Tibial nerve (tissue), 4 donors: Measurements from ENCODE around the gene SOX12. TPM values are rescaled to one million over a fixed set of nuclear protein-coding genes. Genes with fewer than 3 reads are reported as not detected.

ENCODE experiments used
- DNase-seq, 2 donors: peaks; one replicate each; pipeline ENCODE4 v3.0.0-alpha.2; 2019; ENCODE audit warnings: low spot score in 2 of 2
- H3K27ac ChIP-seq, 4 donors: fragments of 200-600 bp; sonication (generic) in 3 of 4; one replicate each; pipeline ENCODE4 v1.5.1; 2017 to 2019; ENCODE audit warnings: mild to moderate bottlenecking in 1 of 4
- H3K27me3 ChIP-seq, 2 donors: fragments of 200-600 bp; sonication (generic) in 1 of 2; one replicate each; pipeline versions ENCODE4 v1.5.1 to v1.6.0; 2017 to 2019
- H3K36me3 ChIP-seq, 3 donors: fragments of 200-600 bp; sonication (generic); one replicate each; pipeline ENCODE4 v1.5.1; 2018 to 2019
- H3K4me1 ChIP-seq, 4 donors: fragments of 200-600 bp; sonication (generic) in 3 of 4; one replicate each; pipeline ENCODE4 v1.5.1; 2017 to 2019
- H3K4me3 ChIP-seq, 4 donors: fragments of 200-600 bp; sonication (generic) in 3 of 4; one replicate each; pipeline ENCODE4 v1.5.1; 2017 to 2019; ENCODE audit warnings: mild to moderate bottlenecking in 1 of 4, moderate library complexity in 1 of 4
- H3K9me3 ChIP-seq, 4 donors: fragments of 200-600 bp; sonication (generic) in 3 of 4; one replicate each; pipeline ENCODE4 v1.5.1; 2017 to 2019
- CTCF ChIP-seq, 5 experiments: fragments of 200-600 bp in 3 of 5; fragments of 450-650 bp in 2 of 5; sonication (generic) in 3 of 5; IDR thresholded peaks; one replicate each; pipeline ENCODE4 v1.5.1; 2016 to 2019; ENCODE audit warnings: antibody characterized with exemption in 5 of 5, mild to moderate bottlenecking in 3 of 5, moderate library complexity in 2 of 5
- EP300 ChIP-seq, 2 donors: sonication (generic); formaldehyde crosslinking; IDR thresholded peaks; one replicate each; pipeline ENCODE4 v1.6.1; 2017; ENCODE audit warnings: antibody characterized with exemption in 2 of 2, mild to moderate bottlenecking in 1 of 2
- POLR2A ChIP-seq, 2 donors: fragments of 450-650 bp; IDR thresholded peaks; one replicate each; pipeline ENCODE4 v1.6.1; 2017; ENCODE audit warnings: antibody characterized with exemption in 2 of 2, mild to moderate bottlenecking in 2 of 2, moderate library complexity in 2 of 2
- WGBS, 2 donors: methylation state at CpG; one replicate each; pipeline ENCODE4 v1.1.5; 2018; 5-methylcytosine and 5-hydroxymethylcytosine counted together
- total RNA-seq, 4 donors: library from RNA; depleted of rRNA; stranded (reverse); fragments of >200 nt; gene quantifications; one replicate each; pipeline ENCODE4 v1.1.0, GENCODE V29; 2016

The SOX12 gene
- total RNA-seq, 4 donors from 2014 or later: 4.6 to 9.8 (median 8.6) TPM

DNA sequence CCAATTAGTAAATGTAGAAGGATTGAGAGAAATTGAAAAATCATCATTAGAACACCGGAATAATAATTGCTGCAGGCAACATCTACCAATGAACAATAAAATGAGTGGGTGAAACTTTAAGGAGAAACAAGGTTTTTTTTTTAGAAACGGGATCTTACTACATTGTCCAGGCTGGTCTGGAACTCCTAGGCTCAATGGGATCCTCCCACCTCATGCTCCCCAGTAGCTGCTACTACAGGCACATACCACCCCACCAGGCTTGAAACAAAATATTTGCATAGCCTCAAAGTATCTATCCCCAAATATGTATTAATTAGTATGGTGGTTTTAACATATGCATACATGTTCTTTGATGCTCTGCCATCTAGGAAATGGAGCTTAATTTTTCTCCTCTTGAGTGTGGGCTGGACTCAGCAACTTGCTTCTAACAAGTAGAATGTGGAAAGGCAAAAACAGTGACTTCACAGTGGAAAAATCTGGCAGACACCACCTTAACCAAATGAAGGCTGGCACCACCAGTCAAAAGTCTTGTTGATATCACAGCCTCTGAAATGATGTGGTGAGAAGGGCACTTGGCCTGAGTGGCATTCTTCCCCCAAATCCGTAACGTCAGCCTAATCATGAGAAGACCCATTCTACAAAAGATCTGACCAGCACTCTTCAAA is 33.7 kb downstream of the SOX12 start:
- Histone ChIP-seq H3K36me3 (peaks cover 0 to under 1% (median 0%) of the 10 kb centered on the region in 3 donors), H3K4me3 (no peak overlapping the region), H3K4me1 (peaks cover 0 to 33% (median 0%) of the 10 kb centered on the region in 4 donors), H3K9me3 (no peaks in the 10 kb centered on the region), H3K27ac (peak overlapping the region in 1 of 4 donors; percentile 54), H3K27me3 (no peaks in the 10 kb centered on the region)
- DNase-seq: no peak
- WGBS, 2 donors: 63 to 65% methylated on average over 4 of the region's 4 CpGs
- TF ChIP-seq CTCF (IDR thresholded peaks at IDR 0.05) (no peak), EP300 (IDR thresholded peaks at IDR 0.05) (no peak), POLR2A (IDR thresholded peaks at IDR 0.05) (no peak)

- no peaks in the 10 kb centered on the region for H3K9me3 ChIP-seq
- 83 to 91% methylated on average over 8 of the region's 8 CpGs for WGBS, 2 donors
- H3K36me3 ChIP-seq: no peaks in the 10 kb centered on the region
- H3K27ac ChIP-seq: peak overlapping the region in 1 of 4 donors; percentile 63
- H3K4me1 ChIP-seq: peaks cover 0 to 26% (median 0%) of the 10 kb centered on the region in 4 donors
- DNase-seq: no peak
- no peaks in the 10 kb centered on the region for H3K27me3 ChIP-seq
- H3K4me3 ChIP-seq: no peak overlapping the region
- TF ChIP-seq CTCF (IDR thresholded peaks at IDR 0.05) (no peak), POLR2A (IDR thresholded peaks at IDR 0.05) (no peak), EP300 (IDR thresholded peaks at IDR 0.05) (no peak)
Observed at GRCh38 chr20:361561-361960, 36.2 kb downstream of the SOX12 start.

DNA sequence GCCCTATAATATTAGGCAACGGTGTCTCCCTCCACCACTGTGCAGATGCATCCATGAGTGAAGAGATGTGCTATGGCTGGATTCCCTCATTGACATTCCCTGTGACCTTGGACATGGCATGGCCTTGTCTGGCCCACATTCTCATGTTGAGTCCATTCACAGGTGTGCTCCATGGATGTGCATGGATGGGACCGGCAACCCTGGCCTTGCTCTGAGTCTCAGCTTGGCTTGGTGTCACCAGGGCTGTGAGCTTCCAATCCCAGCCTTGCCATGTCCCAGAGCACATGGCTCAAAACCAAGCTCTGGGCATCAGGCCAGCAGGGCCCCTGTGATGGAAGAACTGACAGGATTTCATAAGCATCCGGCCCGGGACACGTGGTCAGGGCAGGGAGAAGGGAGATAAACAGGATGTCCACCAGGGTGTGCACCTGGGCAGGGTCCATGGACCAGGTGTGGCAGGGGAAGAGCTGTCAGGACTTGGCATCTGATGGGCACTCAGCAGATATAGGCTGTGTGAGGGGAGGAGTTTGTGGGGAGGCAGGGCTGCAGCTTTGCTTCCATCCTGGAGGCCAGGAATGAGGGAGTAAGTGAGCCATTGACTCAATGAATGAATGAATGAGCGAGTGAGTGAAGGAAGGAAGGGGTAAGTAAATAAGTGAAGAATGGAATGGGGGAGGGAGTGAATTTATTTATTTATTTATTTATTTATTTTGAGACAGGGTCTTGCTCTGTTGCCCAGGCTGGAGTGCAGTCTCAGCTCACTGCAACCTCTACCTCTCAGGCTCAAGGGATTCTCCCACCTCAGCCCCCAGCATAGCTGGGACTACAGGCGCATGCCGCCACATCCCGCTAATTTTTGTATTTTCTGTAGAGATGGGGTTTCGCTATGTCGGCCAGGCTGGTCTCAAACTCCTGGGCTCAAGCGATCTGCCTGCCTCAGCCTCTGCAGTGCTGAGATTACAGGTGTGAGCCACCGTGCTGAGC is 37.2 kb downstream of the SOX12 start:
- Histone ChIP-seq H3K4me3 (no peak overlapping the region), H3K27me3 (no peaks in the 10 kb centered on the region), H3K27ac (no peak overlapping the region), H3K4me1 (peaks cover 0 to 26% (median 0%) of the 10 kb centered on the region in 4 donors), H3K9me3 (no peaks in the 10 kb centered on the region), H3K36me3 (no peaks in the 10 kb centered on the region)
- 72 to 75% methylated on average over 12 to 13 of the region's 13 CpGs for WGBS, 2 donors
- DNase-seq: peak; percentile 64 to 75
- TF ChIP-seq EP300 (IDR thresholded peaks at IDR 0.05) (peak in 1 of 2 donors; percentile 57), POLR2A (IDR thresholded peaks at IDR 0.05) (no peak), CTCF (IDR thresholded peaks at IDR 0.05) (peak in 3 of 5 experiments; percentile 25 to 28 (median 26))

GRCh38 chr20:363319-364078 is 38.1 kb downstream of the SOX12 start:
- no peak overlapping the region for H3K27ac ChIP-seq
- TF ChIP-seq POLR2A (IDR thresholded peaks at IDR 0.05) (no peak), CTCF (IDR thresholded peaks at IDR 0.05) (no peak), EP300 (IDR thresholded peaks at IDR 0.05) (no peak)
- WGBS, 2 donors: 77 to 81% methylated on average over 10 to 13 of the region's 13 CpGs
- H3K4me3 ChIP-seq: no peak overlapping the region
- H3K27me3 ChIP-seq: no peaks in the 10 kb centered on the region
- DNase-seq: no peak
- peaks cover 0 to 26% (median 0%) of the 10 kb centered on the region in 4 donors for H3K4me1 ChIP-seq
- no peaks in the 10 kb centered on the region for H3K9me3 ChIP-seq
- H3K36me3 ChIP-seq: no peaks in the 10 kb centered on the region
